Pancreas (tissue), 10 donors: ENCODE measurements around the gene RNF175. TPM values are rescaled to one million over a fixed set of nuclear protein-coding genes. Genes with fewer than 3 reads are reported as not detected.
A peak's percentile ranks its signal among the peaks of the same experiment; 100 is the strongest.

Experiments
- ATAC-seq, 4 donors: fragments of 200-7000 bp; cut with Tn5 transposase; one replicate each; pipeline versions ENCODE4 v1.8.0 to v1.9.1; 2020; ENCODE audit warnings: mild to moderate bottlenecking in 4 of 4, moderate library complexity in 4 of 4
- DNase-seq, 6 donors: peaks; one replicate each; pipeline ENCODE4 v3.0.0-alpha.2; 2020
- FAIRE-seq: peaks from 2 replicates; lab custom pipeline; 2012; peaks lifted over from hg19 to GRCh38; lab: Jason Lieb, UNC
- H3K27ac ChIP-seq, 4 donors: fragments of 200-600 bp; sonication (generic); 1 replicate in 3 of 4; 2 replicates in 1 of 4; pipeline versions ENCODE4 v1.5.0 to v1.8.0; 2020
- H3K27me3 ChIP-seq, 4 donors: fragments of 200-600 bp; one replicate each; pipeline ENCODE4 v1.8.0; 2021
- H3K36me3 ChIP-seq, 3 donors: fragments of 200-600 bp; sonication (generic) in 1 of 3; one replicate each; pipeline versions ENCODE4 v1.5.0 to v1.8.0; 2020 to 2021
- H3K4me1 ChIP-seq, 3 donors: fragments of 200-600 bp; one replicate each; pipeline ENCODE4 v1.8.0; 2021
- H3K4me3 ChIP-seq, 4 donors: fragments of 200-600 bp; sonication (generic) in 2 of 4; one replicate each; pipeline versions ENCODE4 v1.5.0 to v1.8.0; 2020 to 2021
- H3K9me3 ChIP-seq, 4 donors: fragments of 200-600 bp; one replicate each; pipeline ENCODE4 v1.8.0; 2021
- WGBS, 2 donors: extraction: QIAGEN DNeasy Blood & Tissue Kit; methylation state at CpG; one replicate each; pipeline ENCODE4 v1.1.7; 2013; 5-methylcytosine and 5-hydroxymethylcytosine counted together
- intact Hi-C, 3 donors: fragments of 100-400 bp; cut with DNase I; formaldehyde crosslinking; loops; one replicate each; pipeline versions ENCODE4 v1.11.1 to v1.14.2; 2022
- polyA plus RNA-seq, 2 donors: library from polyadenylated mRNA; stranded (reverse); fragments of 200-250 nt; gene quantifications; one replicate each; pipeline ENCODE4 v1.2.3, GENCODE V29; 2013
- total RNA-seq, 6 donors: library from RNA; stranded (reverse); fragmentation: NEBNext Ultra II Directional in 4 of 6; extraction: Animal tissue kit (Norgen Biotek cat#: 25700) in 4 of 6; gene quantifications; one replicate each; pipeline versions ENCODE4 v1.2.1 to v1.2.4, GENCODE V29; 2021 to 2023
- TF ChIP-seq, protein P1 (sequence below), 4 donors: fragments of 200-600 bp; sonication (generic) in 3 of 4; IDR thresholded peaks; one replicate each; pipeline versions ENCODE4 v1.5.0 to v1.8.0; 2021; ENCODE audit warnings: antibody characterized with exemption in 4 of 4
- donor health status: healthy with polysubstance abuse.
- donor health status: DM: no; HTN: no; CAD: no; lungs with moderate emphysema.
- donor health status: DM: no; HTN: no; CAD: no.
- donor health status: control.
- donor health status: control.
- donor health status: Bipolar disorder and iron deficiency.
- donor health status: DM: yes; HTN: yes; CAD: no.
- donor health status: DM: no; HTN: no; CAD: no.
- donor health status: DM: no; HTN: no; CAD: no.
- donor health status: DM: yes; HTN: yes; CAD: no.

Gene RNF175
- not detected for total RNA-seq
- polyA plus RNA-seq: under 1 TPM in 1 of 2 donors, not detected in 1; 0.12 TPM

DNA sequence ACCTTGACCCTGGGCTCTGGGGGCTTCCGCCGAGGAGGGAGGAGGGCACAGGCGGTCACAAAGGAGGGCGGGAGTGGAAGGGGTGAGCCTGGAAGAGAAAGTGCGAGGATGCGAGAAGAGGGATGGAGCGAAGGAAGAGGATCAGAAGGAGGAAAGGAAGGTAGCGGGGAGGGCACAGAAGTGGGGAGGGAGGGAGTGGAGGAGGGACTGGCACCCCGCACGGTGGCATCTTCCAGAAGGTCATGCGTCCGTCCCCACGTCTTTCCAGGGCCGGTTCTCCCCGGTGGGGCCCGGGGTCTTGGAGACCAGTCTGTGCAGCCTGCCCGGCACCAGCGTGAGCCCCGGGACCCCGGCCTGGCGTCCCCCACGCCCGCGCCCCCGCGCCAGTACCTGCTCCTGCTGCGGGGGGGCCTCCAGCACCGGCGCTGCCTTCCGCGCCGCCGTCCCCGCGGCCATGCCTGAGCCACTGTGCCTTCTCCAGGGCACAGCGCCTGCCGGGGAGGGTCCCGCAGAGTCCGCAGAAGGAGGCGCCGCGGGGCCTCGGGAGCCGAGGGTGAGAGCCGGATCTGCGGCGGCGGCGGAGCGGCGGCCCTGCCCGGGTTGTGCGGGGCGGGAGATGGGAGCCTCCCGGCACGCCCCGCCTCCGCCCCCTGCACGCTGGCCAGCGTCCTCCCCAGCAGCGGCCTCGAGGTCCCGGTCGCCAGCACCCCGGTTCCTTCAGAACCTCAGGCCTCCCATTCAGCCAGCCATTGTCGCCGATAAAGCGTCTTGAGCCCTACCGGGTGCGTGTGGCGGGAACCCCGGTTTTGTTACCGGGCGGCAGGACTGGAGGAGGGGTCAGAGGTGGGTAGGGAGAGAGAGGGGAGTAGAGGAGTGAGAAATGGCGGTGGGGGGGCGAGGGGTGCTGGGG is at the start of gene RNF175:
RNF175 (minus strand) TSS at position 618 of the 910 bp plus-strand sequence; CDS start at position 456, 162 bp downstream.
- WGBS, 2 donors: 9% methylated on average over 56 to 76 of the region's 76 CpGs
- intact Hi-C loops: loop anchor here in 1 of 3 donors (10.0 kb wide), 1 partner anchor 125 kb away; no protein-coding TSS in a partner anchor
- no peaks in the 10 kb centered on the region for H3K9me3 ChIP-seq
- peak in 2 of 6 donors; percentile 66 to 69 for DNase-seq
- H3K27me3 ChIP-seq: no peaks in the 10 kb centered on the region
- H3K4me3 ChIP-seq: peak within 1 kb of the TSS; percentile 23 to 55 (median 33)
- no peaks in the 10 kb centered on the region for H3K4me1 ChIP-seq
- TF ChIP-seq, protein P1, sequence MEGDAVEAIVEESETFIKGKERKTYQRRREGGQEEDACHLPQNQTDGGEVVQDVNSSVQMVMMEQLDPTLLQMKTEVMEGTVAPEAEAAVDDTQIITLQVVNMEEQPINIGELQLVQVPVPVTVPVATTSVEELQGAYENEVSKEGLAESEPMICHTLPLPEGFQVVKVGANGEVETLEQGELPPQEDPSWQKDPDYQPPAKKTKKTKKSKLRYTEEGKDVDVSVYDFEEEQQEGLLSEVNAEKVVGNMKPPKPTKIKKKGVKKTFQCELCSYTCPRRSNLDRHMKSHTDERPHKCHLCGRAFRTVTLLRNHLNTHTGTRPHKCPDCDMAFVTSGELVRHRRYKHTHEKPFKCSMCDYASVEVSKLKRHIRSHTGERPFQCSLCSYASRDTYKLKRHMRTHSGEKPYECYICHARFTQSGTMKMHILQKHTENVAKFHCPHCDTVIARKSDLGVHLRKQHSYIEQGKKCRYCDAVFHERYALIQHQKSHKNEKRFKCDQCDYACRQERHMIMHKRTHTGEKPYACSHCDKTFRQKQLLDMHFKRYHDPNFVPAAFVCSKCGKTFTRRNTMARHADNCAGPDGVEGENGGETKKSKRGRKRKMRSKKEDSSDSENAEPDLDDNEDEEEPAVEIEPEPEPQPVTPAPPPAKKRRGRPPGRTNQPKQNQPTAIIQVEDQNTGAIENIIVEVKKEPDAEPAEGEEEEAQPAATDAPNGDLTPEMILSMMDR (IDR thresholded peaks at IDR 0.05): no peak
- peak; percentile 35 to 68 (median 58) for ATAC-seq
- H3K36me3 ChIP-seq: no peaks in the 10 kb centered on the region
- no peak for FAIRE-seq
- no peak within 1 kb of the TSS for H3K27ac ChIP-seq

DNA sequence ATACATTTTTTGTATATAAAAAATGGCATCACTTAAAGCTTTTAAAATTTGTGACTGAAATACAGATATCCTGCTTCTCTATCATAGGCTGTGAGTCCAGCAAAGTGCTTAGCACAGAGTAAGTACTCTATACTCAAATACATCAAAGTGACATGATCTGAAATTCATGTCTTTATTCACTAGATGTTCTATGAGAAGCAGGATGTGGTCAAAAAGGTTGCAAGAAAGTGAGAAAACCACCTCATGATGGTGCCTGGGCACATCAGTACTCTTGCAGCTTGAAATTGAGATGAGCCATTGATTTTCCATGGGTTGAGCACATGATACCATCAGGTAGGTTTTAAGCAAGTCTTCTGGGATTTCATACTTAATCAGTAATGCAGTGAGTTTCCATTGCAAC is 49.5 kb upstream of the RNF175 start:
- TF ChIP-seq, protein P1 (IDR thresholded peaks at IDR 0.05): no peak
- no peak for ATAC-seq
- intact Hi-C loops: no loop called here
- Histone ChIP-seq H3K4me1 (no peaks in the 10 kb centered on the region), H3K27ac (no peak overlapping the region), H3K36me3 (no peaks in the 10 kb centered on the region), H3K27me3 (no peaks in the 10 kb centered on the region), H3K9me3 (no peaks in the 10 kb centered on the region), H3K4me3 (no peak overlapping the region)
- DNase-seq: no peak
- no peak for FAIRE-seq

DNA sequence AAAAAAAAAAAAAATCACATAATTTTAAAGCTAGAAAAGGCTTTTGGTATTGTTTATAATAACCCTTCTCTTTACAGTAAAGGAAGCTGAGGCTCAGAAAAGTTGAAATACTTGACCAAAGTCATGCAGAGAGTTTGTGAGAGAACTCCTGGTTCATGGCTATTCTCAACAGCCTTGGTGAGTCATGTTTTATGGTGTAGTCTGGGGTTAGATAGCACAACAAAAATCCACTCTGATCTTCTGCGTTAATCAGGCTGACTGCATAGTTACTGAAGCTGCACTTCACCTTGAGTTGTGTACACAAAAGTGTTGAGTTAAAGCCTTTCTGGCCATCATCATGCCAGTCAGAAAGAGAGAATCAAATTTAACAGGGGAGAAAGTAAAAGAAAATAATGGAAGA is 48.4 kb upstream of the RNF175 start:
- FAIRE-seq (no peak), ATAC-seq (peak in 1 of 4 donors; percentile 25), DNase-seq (no peak)
- H3K9me3 ChIP-seq: no peaks in the 10 kb centered on the region
- H3K4me3 ChIP-seq: no peak overlapping the region
- no peaks in the 10 kb centered on the region for H3K27me3 ChIP-seq
- TF ChIP-seq, protein P1 (IDR thresholded peaks at IDR 0.05): no peak
- intact Hi-C loops: no loop called here
- no peaks in the 10 kb centered on the region for H3K36me3 ChIP-seq
- 25 to 28% methylated on average over 1 of the region's 1 CpG for WGBS, 2 donors
- no peaks in the 10 kb centered on the region for H3K4me1 ChIP-seq
- H3K27ac ChIP-seq: no peak overlapping the region

DNA sequence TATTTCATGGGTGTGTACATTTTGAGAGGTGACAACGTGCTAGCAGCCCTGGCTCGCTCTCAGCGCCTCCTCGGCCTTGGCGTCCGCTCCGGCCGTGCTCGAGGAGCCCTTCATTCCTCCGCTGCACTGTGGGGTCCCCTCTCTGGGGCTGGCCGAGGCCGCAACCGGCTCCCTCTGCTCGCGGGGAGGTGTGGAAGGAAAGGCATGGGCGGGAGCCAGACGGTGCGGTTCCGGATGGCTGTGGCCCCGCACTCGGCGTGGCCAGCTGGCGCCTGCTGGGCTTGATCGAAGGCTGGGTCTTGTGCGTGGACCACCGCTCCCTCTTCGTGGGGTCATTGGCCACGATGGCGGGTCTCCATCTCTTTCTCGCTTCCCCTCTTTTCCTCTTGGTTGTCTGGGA is 46.2 kb upstream of the RNF175 start:
- Histone ChIP-seq H3K36me3 (no peaks in the 10 kb centered on the region), H3K27me3 (no peaks in the 10 kb centered on the region), H3K27ac (no peak overlapping the region), H3K4me3 (no peak overlapping the region), H3K4me1 (no peaks in the 10 kb centered on the region), H3K9me3 (no peaks in the 10 kb centered on the region)
- ATAC-seq (no peak), FAIRE-seq (no peak), DNase-seq (peak in 1 of 6 donors; percentile 44)
- intact Hi-C loops: no loop called here
- TF ChIP-seq, protein P1 (IDR thresholded peaks at IDR 0.05): no peak
- WGBS, 2 donors: 89 to 94% methylated on average over 30 of the region's 30 CpGs

GRCh38 chr4:153804722-153805121 is 44.9 kb upstream of the RNF175 start:
- Histone ChIP-seq H3K27me3 (no peaks in the 10 kb centered on the region), H3K27ac (no peak overlapping the region), H3K9me3 (no peaks in the 10 kb centered on the region), H3K36me3 (no peaks in the 10 kb centered on the region), H3K4me1 (peaks cover 0 to 4% (median 0%) of the 10 kb centered on the region in 3 donors), H3K4me3 (no peak overlapping the region)
- no peak for ATAC-seq
- DNase-seq: no peak
- intact Hi-C loops: no loop called here
- no peak for FAIRE-seq
- TF ChIP-seq, protein P1 (IDR thresholded peaks at IDR 0.05): no peak
- WGBS, 2 donors: 19 to 20% methylated on average over 3 of the region's 3 CpGs
